Loucy (cell line): ENCODE data around the gene BANF1.

Source experiments
- EZH2phosphoT487 ChIP-seq: fragments of 200-600 bp; IDR thresholded peaks from 2 replicates; pipeline ENCODE4 v1.6.1; 2018; ENCODE audit warnings: antibody characterized with exemption, mild to moderate bottlenecking, moderate library complexity, borderline replicate concordance
- TF ChIP-seq, protein P1 (sequence below): fragments of 200-600 bp; sonication (generic); conservative IDR thresholded peaks from 2 replicates; pipeline ENCODE4 v1.5.1; 2014; ENCODE audit warnings: mild to moderate bottlenecking, antibody characterized with exemption, low read length

DNA sequence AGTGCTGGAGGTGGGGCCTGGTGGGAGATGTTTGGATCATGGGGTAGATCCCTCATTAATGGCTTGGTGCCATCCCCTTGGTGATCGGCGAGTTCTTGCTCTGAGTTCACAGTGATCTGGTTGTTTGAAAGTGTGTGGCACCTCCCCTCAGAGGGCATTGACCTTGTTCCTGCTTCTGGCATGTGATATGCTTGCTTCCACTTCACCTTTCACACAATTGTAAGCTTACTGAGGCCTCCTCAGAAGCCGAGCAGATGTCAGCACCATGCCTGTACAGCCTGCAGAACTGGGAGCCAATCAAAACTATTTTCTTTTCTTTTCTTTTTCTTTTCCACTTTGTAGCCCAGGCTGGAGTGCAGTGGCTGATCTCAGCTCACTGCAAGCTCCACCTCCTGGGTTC lies 35.0 kb downstream of the BANF1 start:
- TF ChIP-seq, protein P1, sequence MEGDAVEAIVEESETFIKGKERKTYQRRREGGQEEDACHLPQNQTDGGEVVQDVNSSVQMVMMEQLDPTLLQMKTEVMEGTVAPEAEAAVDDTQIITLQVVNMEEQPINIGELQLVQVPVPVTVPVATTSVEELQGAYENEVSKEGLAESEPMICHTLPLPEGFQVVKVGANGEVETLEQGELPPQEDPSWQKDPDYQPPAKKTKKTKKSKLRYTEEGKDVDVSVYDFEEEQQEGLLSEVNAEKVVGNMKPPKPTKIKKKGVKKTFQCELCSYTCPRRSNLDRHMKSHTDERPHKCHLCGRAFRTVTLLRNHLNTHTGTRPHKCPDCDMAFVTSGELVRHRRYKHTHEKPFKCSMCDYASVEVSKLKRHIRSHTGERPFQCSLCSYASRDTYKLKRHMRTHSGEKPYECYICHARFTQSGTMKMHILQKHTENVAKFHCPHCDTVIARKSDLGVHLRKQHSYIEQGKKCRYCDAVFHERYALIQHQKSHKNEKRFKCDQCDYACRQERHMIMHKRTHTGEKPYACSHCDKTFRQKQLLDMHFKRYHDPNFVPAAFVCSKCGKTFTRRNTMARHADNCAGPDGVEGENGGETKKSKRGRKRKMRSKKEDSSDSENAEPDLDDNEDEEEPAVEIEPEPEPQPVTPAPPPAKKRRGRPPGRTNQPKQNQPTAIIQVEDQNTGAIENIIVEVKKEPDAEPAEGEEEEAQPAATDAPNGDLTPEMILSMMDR: no peak
- TF ChIP-seq EZH2phosphoT487: no peak
